ENCODE results near the gene SORBS2. TPM values are rescaled to one million over a fixed set of nuclear protein-coding genes. Genes with fewer than 3 reads are reported as not detected.

SORBS2 gene
- total RNA-seq, 1 experiment from 2014 or later, result 9.7 TPM

DNA sequence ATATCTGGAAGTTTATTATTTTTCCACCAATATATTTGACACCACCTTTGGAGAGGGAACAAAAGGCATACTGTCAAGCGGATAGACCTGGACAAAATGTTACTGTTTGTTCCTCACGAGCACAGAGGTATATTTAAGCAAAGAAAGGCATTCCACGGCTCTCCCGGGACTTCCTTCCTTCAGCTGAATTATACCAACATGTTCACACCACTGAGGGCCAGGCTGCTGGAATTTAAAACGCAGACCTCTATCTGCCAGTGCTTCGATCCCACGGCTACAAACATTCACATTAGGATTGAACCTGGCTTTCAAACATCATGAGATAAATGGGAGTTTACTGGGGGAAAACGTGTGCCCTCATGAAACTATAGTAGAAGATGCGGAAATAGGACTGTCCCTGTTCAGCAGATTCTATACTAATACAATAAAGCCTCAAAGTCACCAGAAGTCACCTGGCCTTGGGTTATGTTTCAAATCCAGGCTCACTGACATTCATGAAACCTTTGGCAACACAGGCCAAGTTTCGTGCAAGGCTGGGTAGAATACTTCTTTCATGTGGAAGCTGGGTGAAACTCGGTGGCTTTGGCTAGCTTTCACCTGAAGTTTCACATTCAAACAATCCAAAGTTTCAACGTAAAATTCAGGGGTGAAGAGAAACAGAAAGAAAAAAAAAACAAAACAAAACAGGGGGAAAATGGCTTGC, 39.5 kb downstream of the SORBS2 start:
- Histone ChIP-seq H3K4me2 (ENCODE audit: insufficient read depth, insufficient read length, low read length) (no peak overlapping the region), H3K79me2 (ENCODE audit: insufficient read depth, low read length) (peaks cover 5% of the 10 kb centered on the region; the same call in 1 of the 2 replicates), H4K8ac (replicated peaks; ENCODE audit: insufficient read length, low read depth, low read length) (no peak overlapping the region), H2AFZ (ENCODE audit: low read length) (no peak overlapping the region), H3K14ac (ENCODE audit: insufficient read depth, low read length) (no peak overlapping the region), H3K9me3 (ENCODE audit: control insufficient read depth, low read depth, low read length) (no peaks in the 10 kb centered on the region), H4K91ac (ENCODE audit: insufficient read length, low read depth, low read length) (no peak overlapping the region), H2BK20ac (ENCODE audit: low read depth, low read length, poor library complexity, severe bottlenecking) (no peak overlapping the region), H2BK120ac (ENCODE audit: low read depth, low read length, poor library complexity, severe bottlenecking) (no peak overlapping the region), H3K9ac (ENCODE audit: extremely low read depth, insufficient read length, low read length) (no peak overlapping the region), H3K4me1 (ENCODE audit: insufficient read depth, low read length) (peaks cover 6% of the 10 kb centered on the region), H4K5ac (ENCODE audit: insufficient read length, low read depth, low read length) (no peak overlapping the region), H3K56ac (ENCODE audit: insufficient read length, low read depth, low read length) (no peak overlapping the region), H3K23me2 (ENCODE audit: insufficient read length, low read depth, low read length, poor library complexity, severe bottlenecking) (no peaks in the 10 kb centered on the region), H3K79me1 (ENCODE audit: insufficient read depth, low read depth, low read length, poor library complexity, severe bottlenecking) (peaks cover 3% of the 10 kb centered on the region), H3K4ac (ENCODE audit: low read depth, low read length) (no peak overlapping the region), H3K27me3 (ENCODE audit: insufficient read depth, low read length) (no peaks in the 10 kb centered on the region), H2BK12ac (ENCODE audit: insufficient read length, low read depth, low read length) (peak overlapping the region; percentile 68), H3K18ac (ENCODE audit: insufficient read length, low read depth, low read length) (no peak overlapping the region), H2BK5ac (ENCODE audit: insufficient read length, low read length) (no peak overlapping the region), H3K27ac (ENCODE audit: insufficient read length, low read depth, low read length) (no peak overlapping the region), H4K20me1 (ENCODE audit: control insufficient read depth, insufficient read depth, insufficient read length) (no peaks in the 10 kb centered on the region), H2BK15ac (ENCODE audit: low read depth, low read length) (no peak overlapping the region), H3K23ac (ENCODE audit: insufficient read length, low read depth, low read length) (no peak overlapping the region), H2AK5ac (ENCODE audit: insufficient read length, low read length) (no peak overlapping the region), H3T11ph (ENCODE audit: low read length) (no peak overlapping the region)
- H3K27me3 Mint-ChIP-seq (ENCODE audit: low read depth), result no peaks in the 10 kb centered on the region
- H3K36me3 Mint-ChIP-seq (ENCODE audit: insufficient read depth in 1 of 3, low read depth in 3 of 3), result peaks cover 0 to 30% (median 24%) of the 10 kb centered on the region in 3 experiments; a peak in 4 of 7 replicates
- H3K9me3 Mint-ChIP-seq, result peaks cover 0 to 13% of the 10 kb centered on the region in 2 experiments; a peak in 2 of 5 replicates
- no CpG with 5 or more reads among the region's 12 CpGs for WGBS (ENCODE audit: extremely low coverage, insufficient read length, low lambda C conversion rate)
- DNase-seq, result no peak
- TF ChIP-seq, protein P1, sequence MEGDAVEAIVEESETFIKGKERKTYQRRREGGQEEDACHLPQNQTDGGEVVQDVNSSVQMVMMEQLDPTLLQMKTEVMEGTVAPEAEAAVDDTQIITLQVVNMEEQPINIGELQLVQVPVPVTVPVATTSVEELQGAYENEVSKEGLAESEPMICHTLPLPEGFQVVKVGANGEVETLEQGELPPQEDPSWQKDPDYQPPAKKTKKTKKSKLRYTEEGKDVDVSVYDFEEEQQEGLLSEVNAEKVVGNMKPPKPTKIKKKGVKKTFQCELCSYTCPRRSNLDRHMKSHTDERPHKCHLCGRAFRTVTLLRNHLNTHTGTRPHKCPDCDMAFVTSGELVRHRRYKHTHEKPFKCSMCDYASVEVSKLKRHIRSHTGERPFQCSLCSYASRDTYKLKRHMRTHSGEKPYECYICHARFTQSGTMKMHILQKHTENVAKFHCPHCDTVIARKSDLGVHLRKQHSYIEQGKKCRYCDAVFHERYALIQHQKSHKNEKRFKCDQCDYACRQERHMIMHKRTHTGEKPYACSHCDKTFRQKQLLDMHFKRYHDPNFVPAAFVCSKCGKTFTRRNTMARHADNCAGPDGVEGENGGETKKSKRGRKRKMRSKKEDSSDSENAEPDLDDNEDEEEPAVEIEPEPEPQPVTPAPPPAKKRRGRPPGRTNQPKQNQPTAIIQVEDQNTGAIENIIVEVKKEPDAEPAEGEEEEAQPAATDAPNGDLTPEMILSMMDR (conservative IDR thresholded peaks at IDR 0.05), result no peak
- peak overlapping the region in 1 of 2 experiments; percentile 88; a peak in 3 of 5 replicates for H3K4me3 Mint-ChIP-seq
- peaks cover 42 to 48% of the 10 kb centered on the region in 2 experiments for H3K4me1 Mint-ChIP-seq
- peak overlapping the region in 2 of 3 experiments; percentile 40 to 45; a peak in 3 of 7 replicates for H3K27ac Mint-ChIP-seq
